Measurements from ENCODE around the gene MOGAT2. TPM values are rescaled to one million over a fixed set of nuclear protein-coding genes. Genes with fewer than 3 reads are reported as not detected.

The MOGAT2 gene
- total RNA-seq, 1 experiment from 2014 or later = 0.08 TPM

DNA sequence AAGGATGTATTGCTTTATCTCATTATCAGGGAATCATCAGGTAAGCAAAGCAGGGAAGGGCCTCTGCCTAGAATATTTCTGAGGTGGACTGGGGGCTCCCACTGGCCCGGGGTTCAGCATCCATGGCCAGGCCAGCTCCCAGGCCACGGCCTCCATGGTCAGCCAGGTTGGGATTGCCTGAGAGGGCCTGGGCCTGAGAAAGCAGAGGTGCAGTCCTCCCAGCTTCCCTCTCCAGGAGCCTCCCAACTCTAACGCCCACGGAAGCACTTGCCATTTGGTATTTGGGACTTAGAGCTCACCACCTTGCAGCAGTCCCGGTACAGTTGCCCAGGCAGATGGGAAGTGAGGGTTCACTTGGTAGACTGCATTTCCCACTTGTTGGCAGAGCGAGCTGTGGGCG lies 63.7 kb downstream of the MOGAT2 start:
- intact Hi-C loops (cut with micrococcal nuclease; ENCODE audit: unreplicated experiment) = no loop called here
- Histone ChIP-seq H3K4me3 (ENCODE audit: low read depth in 2 of 2, low read length in 2 of 2) (no peak overlapping the region), H3K36me3 (ENCODE audit: control insufficient read depth, insufficient read depth, low read length) (no peaks in the 10 kb centered on the region), H3K9me3 (ENCODE audit: control insufficient read depth, insufficient read depth, low read depth, low read length) (no peaks in the 10 kb centered on the region), H3K27ac (ENCODE audit: low read length) (no peak overlapping the region), H3K4me1 (ENCODE audit: control insufficient read depth, insufficient read depth, low read length) (no peaks in the 10 kb centered on the region), H3K27me3 (ENCODE audit: control insufficient read depth, insufficient read depth, low read length) (no peaks in the 10 kb centered on the region)
- ATAC-seq (no peak), DNase-seq (ENCODE audit: low read depth, low spot score) (no peak)
- in situ Hi-C loops (cut with HindIII; ENCODE audit: low pct_unique_long_range_greater_than_20kb, low sequenced_read_pairs) = no loop called here
- no TSS peak for BruUV-seq (replicated peaks)
- no peak for TF ChIP-seq POLR2AphosphoS5 (IDR thresholded peaks at IDR 0.05; ENCODE audit: low read depth, low read length)
- no peak for TF ChIP-seq TCF7L2 (IDR thresholded peaks at IDR 0.05; ENCODE audit: low read depth, low read length)
- TF ChIP-seq SIN3A (IDR thresholded peaks at IDR 0.05; ENCODE audit: borderline replicate concordance, insufficient read depth, low read depth, low read length) = no peak
- TF ChIP-seq, protein P1, sequence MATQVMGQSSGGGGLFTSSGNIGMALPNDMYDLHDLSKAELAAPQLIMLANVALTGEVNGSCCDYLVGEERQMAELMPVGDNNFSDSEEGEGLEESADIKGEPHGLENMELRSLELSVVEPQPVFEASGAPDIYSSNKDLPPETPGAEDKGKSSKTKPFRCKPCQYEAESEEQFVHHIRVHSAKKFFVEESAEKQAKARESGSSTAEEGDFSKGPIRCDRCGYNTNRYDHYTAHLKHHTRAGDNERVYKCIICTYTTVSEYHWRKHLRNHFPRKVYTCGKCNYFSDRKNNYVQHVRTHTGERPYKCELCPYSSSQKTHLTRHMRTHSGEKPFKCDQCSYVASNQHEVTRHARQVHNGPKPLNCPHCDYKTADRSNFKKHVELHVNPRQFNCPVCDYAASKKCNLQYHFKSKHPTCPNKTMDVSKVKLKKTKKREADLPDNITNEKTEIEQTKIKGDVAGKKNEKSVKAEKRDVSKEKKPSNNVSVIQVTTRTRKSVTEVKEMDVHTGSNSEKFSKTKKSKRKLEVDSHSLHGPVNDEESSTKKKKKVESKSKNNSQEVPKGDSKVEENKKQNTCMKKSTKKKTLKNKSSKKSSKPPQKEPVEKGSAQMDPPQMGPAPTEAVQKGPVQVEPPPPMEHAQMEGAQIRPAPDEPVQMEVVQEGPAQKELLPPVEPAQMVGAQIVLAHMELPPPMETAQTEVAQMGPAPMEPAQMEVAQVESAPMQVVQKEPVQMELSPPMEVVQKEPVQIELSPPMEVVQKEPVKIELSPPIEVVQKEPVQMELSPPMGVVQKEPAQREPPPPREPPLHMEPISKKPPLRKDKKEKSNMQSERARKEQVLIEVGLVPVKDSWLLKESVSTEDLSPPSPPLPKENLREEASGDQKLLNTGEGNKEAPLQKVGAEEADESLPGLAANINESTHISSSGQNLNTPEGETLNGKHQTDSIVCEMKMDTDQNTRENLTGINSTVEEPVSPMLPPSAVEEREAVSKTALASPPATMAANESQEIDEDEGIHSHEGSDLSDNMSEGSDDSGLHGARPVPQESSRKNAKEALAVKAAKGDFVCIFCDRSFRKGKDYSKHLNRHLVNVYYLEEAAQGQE (IDR thresholded peaks at IDR 0.05; ENCODE audit: insufficient read depth in 1 of 2, low read depth in 2 of 2, low read length in 1 of 2) = no peak
- TF ChIP-seq, protein P2, sequence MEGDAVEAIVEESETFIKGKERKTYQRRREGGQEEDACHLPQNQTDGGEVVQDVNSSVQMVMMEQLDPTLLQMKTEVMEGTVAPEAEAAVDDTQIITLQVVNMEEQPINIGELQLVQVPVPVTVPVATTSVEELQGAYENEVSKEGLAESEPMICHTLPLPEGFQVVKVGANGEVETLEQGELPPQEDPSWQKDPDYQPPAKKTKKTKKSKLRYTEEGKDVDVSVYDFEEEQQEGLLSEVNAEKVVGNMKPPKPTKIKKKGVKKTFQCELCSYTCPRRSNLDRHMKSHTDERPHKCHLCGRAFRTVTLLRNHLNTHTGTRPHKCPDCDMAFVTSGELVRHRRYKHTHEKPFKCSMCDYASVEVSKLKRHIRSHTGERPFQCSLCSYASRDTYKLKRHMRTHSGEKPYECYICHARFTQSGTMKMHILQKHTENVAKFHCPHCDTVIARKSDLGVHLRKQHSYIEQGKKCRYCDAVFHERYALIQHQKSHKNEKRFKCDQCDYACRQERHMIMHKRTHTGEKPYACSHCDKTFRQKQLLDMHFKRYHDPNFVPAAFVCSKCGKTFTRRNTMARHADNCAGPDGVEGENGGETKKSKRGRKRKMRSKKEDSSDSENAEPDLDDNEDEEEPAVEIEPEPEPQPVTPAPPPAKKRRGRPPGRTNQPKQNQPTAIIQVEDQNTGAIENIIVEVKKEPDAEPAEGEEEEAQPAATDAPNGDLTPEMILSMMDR (IDR thresholded peaks at IDR 0.05) = no peak
- POLR2A ChIA-PET = no interaction called here
- CTCF ChIA-PET = no interaction called here

DNA sequence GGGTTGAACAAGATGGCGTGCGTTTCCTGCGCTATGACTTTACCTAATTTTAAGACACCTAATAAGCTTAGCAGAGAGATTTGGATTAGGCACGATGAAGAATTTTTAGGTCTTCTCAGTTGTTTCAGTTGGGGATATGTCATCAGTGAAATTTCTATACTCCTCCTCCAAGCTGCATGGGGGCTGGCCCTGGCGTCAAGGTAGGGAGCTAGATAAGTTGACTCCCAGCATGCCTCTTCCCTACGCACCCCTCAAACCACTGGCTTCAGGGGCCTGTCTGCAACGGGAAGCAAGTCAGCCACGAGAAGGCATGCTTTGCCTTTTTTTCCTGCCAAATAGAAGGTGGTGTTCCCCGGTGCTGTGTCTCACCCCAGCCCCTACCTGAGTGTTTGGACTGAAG lies 64.2 kb downstream of the MOGAT2 start:
- no TSS peak for BruUV-seq (replicated peaks)
- in situ Hi-C loops (cut with HindIII; ENCODE audit: low pct_unique_long_range_greater_than_20kb, low sequenced_read_pairs) (no loop called here), intact Hi-C loops (cut with micrococcal nuclease; ENCODE audit: unreplicated experiment) (no loop called here)
- H3K4me1 ChIP-seq (ENCODE audit: control insufficient read depth, insufficient read depth, low read length) = no peaks in the 10 kb centered on the region
- no peaks in the 10 kb centered on the region for H3K9me3 ChIP-seq (ENCODE audit: control insufficient read depth, insufficient read depth, low read depth, low read length)
- ChIA-PET POLR2A (no interaction called here), CTCF (no interaction called here)
- ATAC-seq (no peak), DNase-seq (ENCODE audit: low read depth, low spot score) (no peak)
- H3K4me3 ChIP-seq (ENCODE audit: low read depth in 2 of 2, low read length in 2 of 2) = no peak overlapping the region
- H3K27ac ChIP-seq (ENCODE audit: low read length) = no peak overlapping the region
- no peaks in the 10 kb centered on the region for H3K27me3 ChIP-seq (ENCODE audit: control insufficient read depth, insufficient read depth, low read length)
- no peak for TF ChIP-seq SIN3A (IDR thresholded peaks at IDR 0.05; ENCODE audit: borderline replicate concordance, insufficient read depth, low read depth, low read length)
- TF ChIP-seq, protein P1 (IDR thresholded peaks at IDR 0.05; ENCODE audit: insufficient read depth in 1 of 2, low read depth in 2 of 2, low read length in 1 of 2) = no peak
- TF ChIP-seq POLR2AphosphoS5 (IDR thresholded peaks at IDR 0.05; ENCODE audit: low read depth, low read length) = no peak
- TF ChIP-seq TCF7L2 (IDR thresholded peaks at IDR 0.05; ENCODE audit: low read depth, low read length) = no peak
- TF ChIP-seq, protein P2 (IDR thresholded peaks at IDR 0.05) = no peak
- H3K36me3 ChIP-seq (ENCODE audit: control insufficient read depth, insufficient read depth, low read length) = no peaks in the 10 kb centered on the region

Other genes with a start within 250 kb of the MOGAT2 start
- 6.0 TPM for gene GDPD5, start 191.9 kb upstream of the MOGAT2 start, total RNA-seq (2021; ENCODE audit: unreplicated experiment)
- 89.8 TPM for gene SERPINH1, start 155.6 kb upstream of the MOGAT2 start, total RNA-seq (2021; ENCODE audit: unreplicated experiment)
- gene MAP6, start 48.8 kb upstream of the MOGAT2 start, total RNA-seq (2021; ENCODE audit: unreplicated experiment) = 0.21 TPM
- gene DGAT2, start 50.9 kb downstream of the MOGAT2 start, total RNA-seq (2021; ENCODE audit: unreplicated experiment) = 19.2 TPM
- 29.5 TPM for gene UVRAG, start 97.4 kb downstream of the MOGAT2 start, total RNA-seq (2021; ENCODE audit: unreplicated experiment)

Data from Panc1 (cell line).